Heart left ventricle (tissue), 13 donors: ENCODE data around the gene SFMBT2.

Experiments used
- POLR2A ChIP-seq, 2 donors: fragments of 450-650 bp; IDR thresholded peaks; one replicate each; pipeline ENCODE4 v1.6.1; 2017; ENCODE audit warnings: antibody characterized with exemption in 2 of 2, mild to moderate bottlenecking in 2 of 2, moderate library complexity in 2 of 2
- TF ChIP-seq, protein P1 (sequence below), 12 donors: fragments of 200-600 bp; sonication (generic) in 4 of 12; IDR thresholded peaks; one replicate each; pipeline versions ENCODE4 v1.5.0 to v1.8.0; 2018 to 2022; ENCODE audit warnings: antibody characterized with exemption in 12 of 12, mild to moderate bottlenecking in 5 of 12
- donor health status: ischemic (EF 13 %, LVEDD 7.1; RV severe dilation, severe dysfunction).
- donor health status: DM: no; HTN: yes; CAD: no.
- donor health status: DM: no; HTN: no; CAD: no.
- donor health status: ischemic (EF 25% LVEDD 6.9; RV normal size, moderate dysfunction).
- donor health status: ischemic (EF 25% LVEDD 5.7; RV mildly dilated, moderate dysfunction).
- donor health status: ischemic (EF 35%, LVEDD 5.7; RV mildly dilated, moderate dysfunction).
- donor health status: nonischemic (EF 11% LVEDD 7.7; RV severe dilation, severe dysfunction).
- donor health status: DM: yes; HTN: yes; CAD: no.
- donor health status: PGD.
- donor health status: ischemic (EF 29% LVEDD 5.4; RV normal size, mild dysfunction).
- donor health status: nonischemic (EF 23%, LVEDD 6.1; RV moderate dilation, normal function).

- TF ChIP-seq, protein P1, sequence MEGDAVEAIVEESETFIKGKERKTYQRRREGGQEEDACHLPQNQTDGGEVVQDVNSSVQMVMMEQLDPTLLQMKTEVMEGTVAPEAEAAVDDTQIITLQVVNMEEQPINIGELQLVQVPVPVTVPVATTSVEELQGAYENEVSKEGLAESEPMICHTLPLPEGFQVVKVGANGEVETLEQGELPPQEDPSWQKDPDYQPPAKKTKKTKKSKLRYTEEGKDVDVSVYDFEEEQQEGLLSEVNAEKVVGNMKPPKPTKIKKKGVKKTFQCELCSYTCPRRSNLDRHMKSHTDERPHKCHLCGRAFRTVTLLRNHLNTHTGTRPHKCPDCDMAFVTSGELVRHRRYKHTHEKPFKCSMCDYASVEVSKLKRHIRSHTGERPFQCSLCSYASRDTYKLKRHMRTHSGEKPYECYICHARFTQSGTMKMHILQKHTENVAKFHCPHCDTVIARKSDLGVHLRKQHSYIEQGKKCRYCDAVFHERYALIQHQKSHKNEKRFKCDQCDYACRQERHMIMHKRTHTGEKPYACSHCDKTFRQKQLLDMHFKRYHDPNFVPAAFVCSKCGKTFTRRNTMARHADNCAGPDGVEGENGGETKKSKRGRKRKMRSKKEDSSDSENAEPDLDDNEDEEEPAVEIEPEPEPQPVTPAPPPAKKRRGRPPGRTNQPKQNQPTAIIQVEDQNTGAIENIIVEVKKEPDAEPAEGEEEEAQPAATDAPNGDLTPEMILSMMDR (IDR thresholded peaks at IDR 0.05) = no peak
- no peak for TF ChIP-seq POLR2A (IDR thresholded peaks at IDR 0.05)
Observed at GRCh38 chr10:7225133-7225532, 185.7 kb downstream of the SFMBT2 start.
